ENCODE results near the gene PBX2.
"Not testable (repeated sequence)": the region's sequence is repeated elsewhere in the genome, so short reads cannot be mapped to it uniquely, and the experiment has no call there.

Gene PBX2

GRCh38 chr6:32187725-32188380, 2.1 kb downstream of the PBX2 start:
- DNase-seq (ENCODE audit: low read depth in 2 of 2): not testable (repeated sequence)

GRCh38 chr6:32187009-32187709, 2.8 kb downstream of the PBX2 start:
- DNase-seq (ENCODE audit: low read depth in 2 of 2): no peak

GRCh38 chr6:32186151-32186840, 3.7 kb downstream of the PBX2 start:
- not testable (repeated sequence) for DNase-seq (ENCODE audit: low read depth in 2 of 2)

GRCh38 chr6:32185681-32186131, 4.3 kb downstream of the PBX2 start:
- DNase-seq (ENCODE audit: low read depth in 2 of 2): peak; percentile 37 to 59

- DNase-seq (ENCODE audit: low read depth in 2 of 2): no peak
These were observed 5.8 kb downstream of the PBX2 start, which contains the start of gene AGER for GRCh38 chr6:32184084-32184640. AGER (minus strand) TSS chr6:32184253; CDS start chr6:32184222, 31 bp downstream.

- DNase-seq (ENCODE audit: low read depth in 2 of 2): no peak
These were observed 6.4 kb downstream of the PBX2 start for GRCh38 chr6:32183483-32184083.

- DNase-seq (ENCODE audit: low read depth in 2 of 2): no peak
These were observed 7.0 kb downstream of the PBX2 start for GRCh38 chr6:32183030-32183429.

- no peak for DNase-seq (ENCODE audit: low read depth in 2 of 2)
These were observed 7.4 kb downstream of the PBX2 start for GRCh38 chr6:32182555-32182981.

GRCh38 chr6:32181915-32182529, 8.0 kb downstream of the PBX2 start:
- DNase-seq (ENCODE audit: low read depth in 2 of 2): no peak

GRCh38 chr6:32181148-32181702, 8.8 kb downstream of the PBX2 start:
- DNase-seq (ENCODE audit: low read depth in 2 of 2): no peak

GRCh38 chr6:32179766-32180405, 10.1 kb downstream of the PBX2 start:
- DNase-seq (ENCODE audit: low read depth in 2 of 2): no peak

GRCh38 chr6:32178547-32179440, 11.2 kb downstream of the PBX2 start:
- no peak for DNase-seq (ENCODE audit: low read depth in 2 of 2)

GRCh38 chr6:32177788-32178546, 12.0 kb downstream of the PBX2 start, which contains the start of gene RNF5:
RNF5 (plus strand) TSS chr6:32178405; CDS start chr6:32178512, 107 bp downstream.
- DNase-seq (ENCODE audit: low read depth in 2 of 2): peak; percentile 75 to 84

- DNase-seq (ENCODE audit: low read depth in 2 of 2): no peak
These were observed 12.7 kb downstream of the PBX2 start for GRCh38 chr6:32177183-32177787.

- no peak for DNase-seq (ENCODE audit: low read depth in 2 of 2)
These were observed 13.4 kb downstream of the PBX2 start for GRCh38 chr6:32176476-32177182.

- peak; percentile 91 to 97 for DNase-seq (ENCODE audit: low read depth in 2 of 2)
These were observed 14.1 kb downstream of the PBX2 start, which contains the start of gene AGPAT1 for GRCh38 chr6:32175711-32176475. AGPAT1 (minus strand) TSS chr6:32176084; CDS start chr6:32171496, 4,588 bp downstream.

GRCh38 chr6:32175322-32175710, 14.7 kb downstream of the PBX2 start:
- DNase-seq (ENCODE audit: low read depth in 2 of 2): no peak
